CD14-positive monocyte (primary cell): ENCODE results near the gene HDAC4. TPM values are rescaled to one million over a fixed set of nuclear protein-coding genes. Genes with fewer than 3 reads are reported as not detected.

ENCODE experiments used
- DNase-seq, 3 donors: peaks; one replicate each; pipeline ENCODE4 v3.0.0-alpha.2; 2011 to 2022
- H2AFZ ChIP-seq: 2 replicates; pipeline ENCODE4 v1.6.0; 2012; ENCODE audit warnings: mild to moderate bottlenecking, low read depth, low read length, inconsistent platforms; ENCODE audit not compliant: insufficient read depth, poor library complexity, severe bottlenecking
- H3K27ac ChIP-seq, 2 donors: 1 replicate in 1 of 2; 2 replicates in 1 of 2; pipeline ENCODE4 v1.5.1; 2012 to 2013; ENCODE audit warnings: low read length in 2 of 2, control low read depth in 1 of 2, inconsistent platforms in 1 of 2, low read depth in 1 of 2, mild to moderate bottlenecking in 1 of 2
- H3K27me3 ChIP-seq, 2 donors: one replicate each; pipeline versions ENCODE4 v1.6.0 to v1.6.1; 2011 to 2013; ENCODE audit warnings: low read length in 2 of 2; ENCODE audit not compliant: control insufficient read depth in 2 of 2, insufficient read depth in 2 of 2
- H3K36me3 ChIP-seq, 2 donors: replicated peaks in 1 of 2; 1 replicate in 1 of 2; 2 replicates in 1 of 2; pipeline versions ENCODE4 v1.5.1 to v1.6.1; 2012 to 2013; ENCODE audit warnings: low read length in 2 of 2, control low read depth in 1 of 2, inconsistent platforms in 1 of 2, mild to moderate bottlenecking in 1 of 2; ENCODE audit not compliant: insufficient read depth in 2 of 2, control insufficient read depth in 1 of 2
- H3K4me1 ChIP-seq, 2 donors: 1 replicate in 1 of 2; 2 replicates in 1 of 2; pipeline versions ENCODE4 v1.5.1 to v1.6.1; 2012 to 2013; ENCODE audit warnings: low read length in 2 of 2, control low read depth in 1 of 2, inconsistent platforms in 1 of 2, mild to moderate bottlenecking in 1 of 2, moderate library complexity in 1 of 2; ENCODE audit not compliant: insufficient read depth in 2 of 2, control insufficient read depth in 1 of 2
- H3K4me2 ChIP-seq: replicated peaks from 2 replicates; pipeline ENCODE3; 2012; ENCODE audit warnings: low read length, moderate library complexity, mild to moderate bottlenecking; ENCODE audit not compliant: poor library complexity, severe bottlenecking; ENCODE audit errors: extremely low read depth
- H3K4me3 ChIP-seq, 3 experiments: fragments of 200-600 bp in 1 of 3; sonication (generic) in 1 of 3; replicated peaks in 1 of 3; 1 replicate in 2 of 3; 2 replicates in 1 of 3; pipeline ENCODE4 v1.5.1; 2011 to 2013; ENCODE audit warnings: low read length in 3 of 3, mild to moderate bottlenecking in 3 of 3, control low read depth in 2 of 3, low read depth in 2 of 3, inconsistent platforms in 1 of 3, moderate library complexity in 1 of 3
- H3K79me2 ChIP-seq: 2 replicates; pipeline ENCODE4 v1.6.0; 2012; ENCODE audit warnings: mild to moderate bottlenecking, control low read depth, inconsistent platforms, low read length, moderate library complexity; ENCODE audit not compliant: insufficient read depth
- H3K9ac ChIP-seq: 2 replicates; pipeline ENCODE4 v1.6.0; 2017; ENCODE audit warnings: low read length, mild to moderate bottlenecking; ENCODE audit not compliant: insufficient read depth, poor library complexity, severe bottlenecking
- H3K9me3 ChIP-seq, 2 donors: replicated peaks in 1 of 2; 1 replicate in 1 of 2; 2 replicates in 1 of 2; pipeline versions ENCODE4 v1.5.1 to v1.6.1; 2012 to 2013; ENCODE audit warnings: low read length in 2 of 2, control low read depth in 1 of 2; ENCODE audit not compliant: control insufficient read depth in 1 of 2, insufficient read depth in 1 of 2
- H4K20me1 ChIP-seq: 2 replicates; pipeline ENCODE4 v1.6.0; 2012; ENCODE audit warnings: mild to moderate bottlenecking, low read length, control low read depth, moderate library complexity; ENCODE audit not compliant: insufficient read depth
- H3K27ac Mint-ChIP-seq, 7 donors: one replicate each; pipeline ENCODE4 v1.8.0; 2020; ENCODE audit warnings: mild to moderate bottlenecking in 7 of 7, mixed read lengths in 7 of 7, moderate library complexity in 6 of 7, inconsistent platforms in 2 of 7
- H3K27me3 Mint-ChIP-seq, 3 donors: one replicate each; pipeline ENCODE4 v1.8.0; 2021 to 2022; ENCODE audit warnings: low read depth in 3 of 3, mild to moderate bottlenecking in 3 of 3, mixed read lengths in 3 of 3, moderate library complexity in 3 of 3, inconsistent platforms in 1 of 3
- H3K36me3 Mint-ChIP-seq, 2 donors: one replicate each; pipeline ENCODE4 v1.8.0; 2020; ENCODE audit warnings: mixed read lengths in 2 of 2, inconsistent platforms in 1 of 2, mild to moderate bottlenecking in 1 of 2
- H3K4me1 Mint-ChIP-seq: one replicate; pipeline ENCODE4 v1.8.0; 2020; ENCODE audit warnings: mild to moderate bottlenecking, mixed read lengths
- H3K4me3 Mint-ChIP-seq, 2 donors: one replicate each; pipeline ENCODE4 v1.8.0; 2020; ENCODE audit warnings: mild to moderate bottlenecking in 2 of 2, mixed read lengths in 2 of 2, moderate library complexity in 1 of 2
- H3K9me3 Mint-ChIP-seq, 7 donors: one replicate each; pipeline ENCODE4 v1.8.0; 2020 to 2022; ENCODE audit warnings: mixed read lengths in 7 of 7, mild to moderate bottlenecking in 6 of 7, moderate library complexity in 6 of 7, inconsistent platforms in 2 of 7
- CTCF ChIP-seq: fragments of 200-600 bp; IDR thresholded peaks from one replicate; pipeline ENCODE4 v1.8.0; 2022; ENCODE audit warnings: antibody characterized with exemption, mild to moderate bottlenecking
- WGBS: methylation state at CpG from one replicate; pipeline ENCODE4 v1.1.5; 2013; ENCODE audit warnings: missing lambda C conversion rate; ENCODE audit not compliant: insufficient coverage; 5-methylcytosine and 5-hydroxymethylcytosine counted together
- intact Hi-C, 2 donors: fragments of 100-400 bp; cut with micrococcal nuclease; formaldehyde crosslinking; loops; one replicate each; pipeline versions ENCODE4 v1.15.0 to v1.15.1; 2023
- polyA plus RNA-seq, 3 donors: library from polyadenylated mRNA; depleted of rRNA in 1 of 3; unstranded in 2 of 3; stranded (reverse) in 1 of 3; fragments of 300-500 nt in 2 of 3; fragments of >200 nt in 1 of 3; fragmentation: Illumina TruSeq in 2 of 3; gene quantifications; 1 replicate in 2 of 3; 2 replicates in 1 of 3; pipeline ENCODE4 v1.2.3, GENCODE V29; 2012 to 2021

The HDAC4 gene
- polyA plus RNA-seq, 3 donors, result 3.3 to 23.0 (median 4.5) TPM

GRCh38 chr2:239197146-239197545, 203.7 kb downstream of the HDAC4 start:
- Mint-ChIP-seq H3K4me1 (peaks cover 22% of the 10 kb centered on the region), H3K4me3 (no peak overlapping the region), H3K36me3 (peaks cover 61 to 87% of the 10 kb centered on the region in 2 donors), H3K27me3 (peaks cover 0 to 3% (median 0%) of the 10 kb centered on the region in 3 donors), H3K27ac (peak overlapping the region in 2 of 7 donors; percentile 55 to 75), H3K9me3 (no peaks in the 10 kb centered on the region)
- no peak for TF ChIP-seq CTCF
- no peak for DNase-seq
- Histone ChIP-seq H4K20me1 (peaks cover 68% of the 10 kb centered on the region), H3K79me2 (peaks cover 100% of the 10 kb centered on the region), H3K9me3 (no peaks in the 10 kb centered on the region), H3K4me1 (peaks cover 7 to 10% of the 10 kb centered on the region in 2 donors), H3K9ac (no peak overlapping the region), H3K4me2 (no peak overlapping the region), H3K36me3 (peaks cover 36 to 78% of the 10 kb centered on the region in 2 donors), H3K27ac (peak overlapping the region in 1 of 2 donors; percentile 55), H3K27me3 (no peaks in the 10 kb centered on the region), H2AFZ (no peak overlapping the region), H3K4me3 (no peak overlapping the region)
- 97% methylated on average over 11 of the region's 19 CpGs for WGBS
- intact Hi-C loops, result no loop called here

- H3K27ac Mint-ChIP-seq, result peak overlapping the region in 6 of 7 donors; percentile 15 to 83 (median 68)
- no peak for DNase-seq
- H3K36me3 ChIP-seq, result peaks cover 36 to 80% of the 10 kb centered on the region in 2 donors
- no peak overlapping the region for H3K9ac ChIP-seq
- no peak for TF ChIP-seq CTCF
- H3K27me3 ChIP-seq, result no peaks in the 10 kb centered on the region
- H3K4me1 ChIP-seq, result peaks cover 5 to 7% of the 10 kb centered on the region in 2 donors
- H3K4me3 Mint-ChIP-seq, result no peak overlapping the region
- no peak overlapping the region for H2AFZ ChIP-seq
- H3K36me3 Mint-ChIP-seq, result peaks cover 57 to 88% of the 10 kb centered on the region in 2 donors
- WGBS, result 93% methylated on average over 16 of the region's 17 CpGs
- peaks cover 19% of the 10 kb centered on the region for H3K4me1 Mint-ChIP-seq
- peaks cover 0 to 3% (median 0%) of the 10 kb centered on the region in 3 donors for H3K27me3 Mint-ChIP-seq
- H3K9me3 Mint-ChIP-seq, result no peaks in the 10 kb centered on the region
- H3K79me2 ChIP-seq, result peaks cover 100% of the 10 kb centered on the region
- intact Hi-C loops, result no loop called here
- H3K4me3 ChIP-seq, result no peak overlapping the region
- H4K20me1 ChIP-seq, result peaks cover 69% of the 10 kb centered on the region
- no peaks in the 10 kb centered on the region for H3K9me3 ChIP-seq
- peak overlapping the region in 1 of 2 donors; percentile 55 for H3K27ac ChIP-seq
- H3K4me2 ChIP-seq, result no peak overlapping the region
Observed at GRCh38 chr2:239196474-239197021, 204.3 kb downstream of the HDAC4 start.
